HepG2 (cell line): ENCODE results near the gene TTC24. TPM values are rescaled to one million over a fixed set of nuclear protein-coding genes. Genes with fewer than 3 reads are reported as not detected.

Source experiments
- ATAC-seq: fragments of 200-7000 bp; cut with Tn5 transposase; 3 replicates; pipeline ENCODE4 v1.9.1; 2020; ENCODE audit warnings: mild to moderate bottlenecking, moderate library complexity
- BruUV-seq: library from RNA; stranded (reverse); fragments of 400-500 nt; replicated peaks from 2 replicates; lab custom pipeline; 2021; lab: Mats Ljungman, UMichigan
- CTCF ChIA-PET: fragments of 300-600 bp; formaldehyde crosslinking; extraction: SDS; loops from one replicate; lab custom pipeline; 2021; ENCODE audit warnings: low total read pairs, inconsistent platforms, low intra/inter-chr PET ratio; lab: Yijun Ruan, JAX
- POLR2A ChIA-PET: fragments of 350-600 bp; sonication (Branson Sonifier 250); formaldehyde crosslinking; loops from one replicate; lab custom pipeline; 2020; ENCODE audit warnings: antibody characterized with exemption, inconsistent platforms; lab: Yijun Ruan, JAX
- DNase-seq: peaks from one replicate; pipeline ENCODE4 v3.0.0-alpha.2; 2015; ENCODE audit warnings: low spot score
- FAIRE-seq: peaks from 3 replicates; lab custom pipeline; 2011; peaks lifted over from hg19 to GRCh38; lab: Jason Lieb, UNC
- H2AFZ ChIP-seq: one replicate; pipeline ENCODE4 v1.6.1; 2011; ENCODE audit warnings: low read length, inconsistent platforms
- H3K27ac ChIP-seq: fragments of 300-600 bp; 3 replicates; pipeline ENCODE4 v1.8.0; 2011; ENCODE audit warnings: mixed run types, mild to moderate bottlenecking, mixed read lengths, low read length, inconsistent platforms; ENCODE audit not compliant: insufficient read depth; ENCODE audit errors: extremely low read length
- H3K27me3 ChIP-seq, 2 experiments: fragments of 200-600 bp in 1 of 2; 2 replicates in 1 of 2; 3 replicates in 1 of 2; pipeline versions ENCODE4 v1.6.0 to v1.8.0; 2011; ENCODE audit warnings: low read length in 2 of 2, mild to moderate bottlenecking in 2 of 2, moderate library complexity in 2 of 2, inconsistent platforms in 1 of 2; ENCODE audit not compliant: insufficient read depth in 2 of 2, control insufficient read depth in 1 of 2
- H3K36me3 ChIP-seq, 2 experiments: fragments of 200-600 bp in 1 of 2; replicated peaks in 1 of 2; 2 replicates in 1 of 2; 3 replicates in 1 of 2; pipeline versions ENCODE4 v1.5.1 to v1.8.0; 2011; ENCODE audit warnings: low read length in 2 of 2, inconsistent platforms in 1 of 2; ENCODE audit not compliant: insufficient read depth in 2 of 2, control insufficient read depth in 1 of 2
- H3K4me1 ChIP-seq: 2 replicates; pipeline ENCODE4 v1.5.1; 2012; ENCODE audit warnings: low read length, inconsistent platforms; ENCODE audit not compliant: insufficient read depth
- H3K4me2 ChIP-seq: 2 replicates; pipeline ENCODE4 v1.6.0; 2011; ENCODE audit warnings: low read depth, low read length, inconsistent platforms
- H3K4me3 ChIP-seq, 3 experiments: fragments of 200-600 bp in 1 of 3; sonication (generic), shearing (Covaris generic) in 1 of 3; replicated peaks in 1 of 3; 2 replicates each; pipeline ENCODE4 v1.5.1; 2011 to 2016; ENCODE audit warnings: low read length in 3 of 3, inconsistent platforms in 2 of 3, low read depth in 2 of 3, mild to moderate bottlenecking in 2 of 3, control low read depth in 1 of 3, mixed read lengths in 1 of 3; ENCODE audit not compliant: insufficient read depth in 1 of 3
- H3K79me2 ChIP-seq: one replicate; pipeline ENCODE4 v1.6.1; 2011; ENCODE audit warnings: low read length, inconsistent platforms; ENCODE audit not compliant: insufficient read depth
- H3K9ac ChIP-seq: 2 replicates; pipeline ENCODE4 v1.6.0; 2011; ENCODE audit warnings: mild to moderate bottlenecking, low read depth, low read length, inconsistent platforms; ENCODE audit not compliant: insufficient read depth
- H3K9me3 ChIP-seq: 2 replicates; pipeline ENCODE4 v1.5.1; 2012; ENCODE audit warnings: mild to moderate bottlenecking, low read length
- H4K20me1 ChIP-seq: 2 replicates; pipeline ENCODE4 v1.6.0; 2011; ENCODE audit warnings: inconsistent platforms, mild to moderate bottlenecking, low read length, moderate library complexity; ENCODE audit not compliant: insufficient read depth
- AHR ChIP-seq: IDR thresholded peaks from 2 replicates; pipeline ENCODE4 v1.6.1; 2018; ENCODE audit warnings: missing genetic modification reagents, missing compliant biosample characterization
- ATF1 ChIP-seq: IDR thresholded peaks from 2 replicates; pipeline ENCODE4 v1.6.1; 2016; ENCODE audit warnings: mild to moderate bottlenecking, control low read depth
- BATF2 ChIP-seq: sonication (generic); formaldehyde crosslinking; IDR thresholded peaks from 2 replicates; pipeline ENCODE4 v1.8.0; 2022; ENCODE audit warnings: mild to moderate bottlenecking, missing genetic modification reagents, moderate library complexity
- EZH2 ChIP-seq: conservative IDR thresholded peaks from 2 replicates; pipeline ENCODE4 v1.6.1; 2012; ENCODE audit warnings: mild to moderate bottlenecking, low read depth, low read length, moderate library complexity
- KMT2A ChIP-seq: sonication (generic); formaldehyde crosslinking; IDR thresholded peaks from 2 replicates; pipeline ENCODE4 v1.4.0; 2020; ENCODE audit warnings: missing genetic modification reagents
- NCOA1 ChIP-seq: sonication (generic); formaldehyde crosslinking; IDR thresholded peaks from 2 replicates; pipeline ENCODE4 v1.9.0; 2021; ENCODE audit warnings: missing genetic modification reagents
- NONO ChIP-seq, 2 experiments: fragments of 450-650 bp in 1 of 2; sonication (generic) in 1 of 2; formaldehyde crosslinking in 1 of 2; IDR thresholded peaks in 1 of 2; conservative IDR thresholded peaks in 1 of 2; 2 replicates each; pipeline versions ENCODE4 v1.6.1 to v1.8.0; 2017 to 2022; ENCODE audit warnings: mild to moderate bottlenecking in 1 of 2, missing genetic modification reagents in 1 of 2, moderate library complexity in 1 of 2
- RBAK ChIP-seq: sonication (generic); formaldehyde crosslinking; IDR thresholded peaks from 2 replicates; pipeline ENCODE4 v1.5.1; 2020; ENCODE audit warnings: mild to moderate bottlenecking, missing genetic modification reagents
- REL ChIP-seq: sonication (generic); formaldehyde crosslinking; conservative IDR thresholded peaks from 2 replicates; pipeline ENCODE4 v1.8.0; 2022; ENCODE audit warnings: mild to moderate bottlenecking, missing genetic modification reagents, moderate library complexity
- REPIN1 ChIP-seq: sonication (generic); formaldehyde crosslinking; IDR thresholded peaks from 2 replicates; pipeline ENCODE4 v1.8.0; 2022; ENCODE audit warnings: missing genetic modification reagents, low read depth, mild to moderate bottlenecking, borderline replicate concordance
- SAFB2 ChIP-seq: sonication (generic); formaldehyde crosslinking; IDR thresholded peaks from 2 replicates; pipeline ENCODE4 v1.5.1; 2020; ENCODE audit warnings: missing genetic modification reagents, low read depth, mild to moderate bottlenecking, borderline replicate concordance
- TSC22D2 ChIP-seq: sonication (generic); formaldehyde crosslinking; IDR thresholded peaks from 2 replicates; pipeline ENCODE4 v1.5.1; 2020; ENCODE audit warnings: missing genetic modification reagents, mild to moderate bottlenecking, borderline replicate concordance
- ZBTB26 ChIP-seq: IDR thresholded peaks from 2 replicates; pipeline ENCODE4 v1.6.1; 2016; ENCODE audit warnings: missing compliant biosample characterization, missing genetic modification reagents, borderline replicate concordance
- ZC3H13 ChIP-seq: sonication (generic); formaldehyde crosslinking; IDR thresholded peaks from 2 replicates; pipeline ENCODE4 v1.8.1; 2023; ENCODE audit warnings: mild to moderate bottlenecking, missing genetic modification reagents, moderate library complexity
- ZFP41 ChIP-seq: sonication (generic); formaldehyde crosslinking; IDR thresholded peaks from 2 replicates; pipeline ENCODE4 v1.4.0; 2020; ENCODE audit warnings: mild to moderate bottlenecking, missing genetic modification reagents, borderline replicate concordance
- ZFP91 ChIP-seq: sonication (generic); formaldehyde crosslinking; IDR thresholded peaks from 2 replicates; pipeline ENCODE4 v1.9.0; 2022; ENCODE audit warnings: missing genetic modification reagents, mild to moderate bottlenecking, borderline replicate concordance
- WGBS: methylation state at CpG from one replicate; pipeline ENCODE4 v1.1.6; 2017; ENCODE audit warnings: low lambda C conversion rate; 5-methylcytosine and 5-hydroxymethylcytosine counted together
- in situ Hi-C: cut with HindIII; loops from 2 replicates; pipeline ENCODE4 v1.10.0; 2017; ENCODE audit warnings: low pct_unique_long_range_greater_than_20kb; ENCODE audit not compliant: extremely low pct_ligation_motif_present
- intact Hi-C: fragments of 100-400 bp; cut with micrococcal nuclease; formaldehyde crosslinking; loops from one replicate; pipeline ENCODE4 v1.10.0; 2022; ENCODE audit not compliant: unreplicated experiment
- polyA plus RNA-seq, 8 experiments: library from polyadenylated mRNA; depleted of rRNA in 3 of 8; stranded (reverse) in 7 of 8; unstranded in 1 of 8; fragments of >200 nt; fragmentation: Illumina TruSeq in 4 of 8; extraction: Trizol in 4 of 8; gene quantifications; 2 replicates each; pipeline versions ENCODE4 v1.2.1 to v1.2.3, GENCODE V29; 2011 to 2016; ENCODE audit warnings: low read depth in 4 of 8, missing spikeins in 1 of 8, mixed read lengths in 1 of 8; ENCODE audit not compliant: insufficient read depth in 1 of 8
- total RNA-seq, 5 experiments: library from RNA; depleted of rRNA; stranded (reverse); fragments of >200 nt; fragmentation: Illumina TruSeq; extraction: Trizol; gene quantifications; 2 replicates each; pipeline ENCODE4 v1.2.3, GENCODE V29; 2016; ENCODE audit warnings: low read depth in 1 of 5

The TTC24 gene
- total and polyA plus RNA-seq, 2 of the 13 experiments (the other 11 are each of a cell fraction or from before 2014, with no cell fraction given): 0.13 to 0.18 TPM

- H3K79me2 ChIP-seq: no peaks in the 10 kb centered on the region
- WGBS: over 99% methylated on average over 15 of the region's 18 CpGs
- no peak overlapping the region for H2AFZ ChIP-seq
- POLR2A ChIA-PET: no interaction called here
- CTCF ChIA-PET: no interaction called here
- peaks cover 10% of the 10 kb centered on the region for H3K4me1 ChIP-seq
- DNase-seq: no peak
- ATAC-seq: no peak
- no peak for FAIRE-seq
- peaks cover 7 to 54% of the 10 kb centered on the region in 2 experiments; a peak in 4 of 5 replicates for H3K36me3 ChIP-seq
- H3K27me3 ChIP-seq: no peaks in the 10 kb centered on the region
- H3K4me3 ChIP-seq: no peak overlapping the region
- no peak overlapping the region for H3K27ac ChIP-seq
- no peak overlapping the region for H3K9ac ChIP-seq
- H3K9me3 ChIP-seq: no peaks in the 10 kb centered on the region
- in situ Hi-C loops (no loop called here), intact Hi-C loops (no loop called here)
- H3K4me2 ChIP-seq: no peak overlapping the region
- no TSS peak for BruUV-seq
- no peak for TF ChIP-seq TSC22D2 (CRISPR knock-in tag)
- TF ChIP-seq SAFB2 (CRISPR knock-in tag): no peak
- TF ChIP-seq, all 625 proteins: peak for 0
- no peaks in the 10 kb centered on the region for H4K20me1 ChIP-seq
These were observed 49.5 kb upstream of the TTC24 start for GRCh38 chr1:156530006-156530405.

GRCh38 chr1:156532374-156532773 is 47.1 kb upstream of the TTC24 start:
- FAIRE-seq (no peak), ATAC-seq (no peak), DNase-seq (no peak)
- CTCF ChIA-PET: no interaction called here
- Histone ChIP-seq H3K4me1 (no peaks in the 10 kb centered on the region), H3K27ac (no peak overlapping the region), H3K9ac (no peak overlapping the region), H3K36me3 (peaks cover 12 to 66% of the 10 kb centered on the region in 2 experiments), H3K4me3 (no peak overlapping the region), H3K4me2 (no peak overlapping the region), H3K79me2 (no peaks in the 10 kb centered on the region), H2AFZ (no peak overlapping the region), H4K20me1 (no peaks in the 10 kb centered on the region), H3K27me3 (no peaks in the 10 kb centered on the region), H3K9me3 (no peaks in the 10 kb centered on the region)
- 99% methylated on average over 4 of the region's 4 CpGs for WGBS
- POLR2A ChIA-PET: no interaction called here
- intact Hi-C loops (no loop called here), in situ Hi-C loops (no loop called here)
- no TSS peak for BruUV-seq
- TF ChIP-seq BATF2 (no peak), REL (CRISPR knock-in tag) (no peak), ATF1 (CRISPR knock-in tag) (no peak), KMT2A (CRISPR knock-in tag) (no peak), REPIN1 (CRISPR knock-in tag) (no peak), ZFP91 (CRISPR knock-in tag) (no peak), NCOA1 (CRISPR knock-in tag) (no peak), NONO (IDR thresholded peaks at IDR 0.05) (no peak), NONO (CRISPR knock-in tag; conservative IDR thresholded peaks at IDR 0.05) (no peak), EZH2 (no peak), RBAK (no peak), AHR (CRISPR knock-in tag) (no peak), ZFP41 (CRISPR knock-in tag) (no peak), ZBTB26 (CRISPR knock-in tag) (no peak), ZC3H13 (CRISPR knock-in tag) (no peak)
